ENCODE measurements around the gene CD5L. TPM values are rescaled to one million over a fixed set of nuclear protein-coding genes. Genes with fewer than 3 reads are reported as not detected.
A peak's percentile ranks its signal among the peaks of the same experiment; 100 is the strongest.

The CD5L gene
- total and polyA plus RNA-seq, 8 donors = 0.17 to 0.23 TPM; not detected in 6

DNA sequence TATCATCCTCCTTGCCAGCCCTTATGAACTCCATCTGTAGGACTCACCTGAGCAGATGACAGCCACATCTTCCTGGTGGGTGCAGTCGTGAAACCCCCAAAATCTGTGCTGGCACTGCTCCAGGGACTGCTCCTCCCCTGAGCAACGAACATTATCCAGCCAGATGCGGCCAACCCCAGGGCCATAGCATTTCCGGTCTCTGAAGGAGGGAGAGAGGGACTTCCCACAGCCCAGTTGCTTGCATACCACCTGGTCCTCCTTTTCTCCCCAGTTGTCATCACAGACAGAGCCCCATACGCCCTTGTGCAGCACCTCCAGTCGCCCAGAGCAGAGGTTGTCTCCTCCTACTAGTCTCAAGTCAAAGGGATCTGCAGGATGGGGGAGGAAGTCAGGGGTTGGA lies 8.5 kb downstream of the CD5L start:
- no peak overlapping the region for H3K27ac ChIP-seq
- H3K27me3 ChIP-seq = no peaks in the 10 kb centered on the region
- H3K9me3 ChIP-seq = no peaks in the 10 kb centered on the region
- no peak for ATAC-seq
- intact Hi-C loops (cut with DNase I) = no loop called here
- peak in 1 of 6 donors; percentile 21 for DNase-seq
- TF ChIP-seq, protein P1, sequence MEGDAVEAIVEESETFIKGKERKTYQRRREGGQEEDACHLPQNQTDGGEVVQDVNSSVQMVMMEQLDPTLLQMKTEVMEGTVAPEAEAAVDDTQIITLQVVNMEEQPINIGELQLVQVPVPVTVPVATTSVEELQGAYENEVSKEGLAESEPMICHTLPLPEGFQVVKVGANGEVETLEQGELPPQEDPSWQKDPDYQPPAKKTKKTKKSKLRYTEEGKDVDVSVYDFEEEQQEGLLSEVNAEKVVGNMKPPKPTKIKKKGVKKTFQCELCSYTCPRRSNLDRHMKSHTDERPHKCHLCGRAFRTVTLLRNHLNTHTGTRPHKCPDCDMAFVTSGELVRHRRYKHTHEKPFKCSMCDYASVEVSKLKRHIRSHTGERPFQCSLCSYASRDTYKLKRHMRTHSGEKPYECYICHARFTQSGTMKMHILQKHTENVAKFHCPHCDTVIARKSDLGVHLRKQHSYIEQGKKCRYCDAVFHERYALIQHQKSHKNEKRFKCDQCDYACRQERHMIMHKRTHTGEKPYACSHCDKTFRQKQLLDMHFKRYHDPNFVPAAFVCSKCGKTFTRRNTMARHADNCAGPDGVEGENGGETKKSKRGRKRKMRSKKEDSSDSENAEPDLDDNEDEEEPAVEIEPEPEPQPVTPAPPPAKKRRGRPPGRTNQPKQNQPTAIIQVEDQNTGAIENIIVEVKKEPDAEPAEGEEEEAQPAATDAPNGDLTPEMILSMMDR (IDR thresholded peaks at IDR 0.05) = no peak
- no peaks in the 10 kb centered on the region for H3K36me3 ChIP-seq
- H3K4me3 ChIP-seq = no peak overlapping the region
- FAIRE-seq = no peak
- H3K4me1 ChIP-seq = no peaks in the 10 kb centered on the region
- 62 to 74% methylated on average over 6 of the region's 6 CpGs for WGBS, 2 donors

DNA sequence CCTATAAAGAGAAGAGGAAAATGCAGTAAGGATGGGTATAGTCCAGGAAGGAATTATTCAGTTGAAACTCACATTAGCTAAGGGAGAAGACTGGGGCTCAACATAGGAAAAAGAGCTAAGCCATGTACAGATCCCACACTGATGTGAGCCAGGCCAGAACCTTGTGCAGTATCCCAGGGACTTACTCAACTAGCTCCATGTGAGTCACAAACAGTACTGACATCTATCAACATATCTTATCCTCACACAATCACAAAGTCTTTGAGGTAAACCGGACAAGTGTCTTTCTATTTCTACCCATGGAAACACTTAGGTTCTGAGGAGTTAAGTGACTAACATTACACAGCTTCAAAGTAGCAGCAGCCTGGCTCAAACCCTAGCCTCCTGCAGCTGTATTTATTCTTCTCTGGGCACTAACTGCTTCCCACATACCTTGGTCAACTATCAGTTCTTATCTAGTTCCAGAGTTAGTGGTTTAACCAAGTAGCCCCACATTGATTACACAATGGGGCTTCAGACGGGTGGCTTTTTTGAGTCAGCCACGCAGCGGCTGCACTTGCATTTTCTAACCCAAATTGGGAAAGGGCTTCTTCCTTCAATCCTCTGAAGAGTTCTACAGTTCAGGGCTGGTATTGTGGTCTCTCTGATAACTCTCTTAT lies 9.5 kb downstream of the CD5L start:
- no peak for FAIRE-seq

DNA sequence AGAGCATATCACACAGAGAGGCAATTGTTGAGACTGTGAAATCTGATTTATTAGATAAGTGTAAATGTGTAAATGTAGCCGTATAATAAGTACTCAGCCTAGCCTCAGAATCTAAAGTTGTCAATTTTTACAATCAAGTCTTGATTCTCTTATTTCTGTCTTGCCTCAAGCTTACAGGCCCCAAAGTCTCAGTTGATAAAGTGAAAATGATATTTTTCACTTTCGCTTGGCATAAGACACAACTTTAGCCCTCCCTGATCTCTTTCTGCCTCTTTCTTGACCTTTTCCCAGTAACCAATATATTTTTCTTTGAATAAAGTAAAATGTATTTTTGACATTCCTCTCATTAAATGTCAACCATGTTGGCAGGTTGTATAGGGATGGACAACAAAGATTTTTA lies 10.7 kb downstream of the CD5L start:
- Histone ChIP-seq H3K4me1 (no peaks in the 10 kb centered on the region), H3K36me3 (no peaks in the 10 kb centered on the region), H3K27me3 (no peaks in the 10 kb centered on the region), H3K27ac (no peak overlapping the region), H3K4me3 (no peak overlapping the region), H3K9me3 (no peaks in the 10 kb centered on the region)
- WGBS, 2 donors = 63 to 75% methylated on average over 2 of the region's 2 CpGs
- ATAC-seq (no peak), FAIRE-seq (no peak), DNase-seq (no peak)
- TF ChIP-seq, protein P1 (IDR thresholded peaks at IDR 0.05) = no peak
- intact Hi-C loops (cut with DNase I) = no loop called here

More for the DNA sequence above, 9.5 kb downstream of the CD5L start:
- intact Hi-C loops (cut with DNase I) = no loop called here
- no peak overlapping the region for H3K4me3 ChIP-seq
- WGBS, 2 donors = 20 to 21% methylated on average over 4 of the region's 4 CpGs
- H3K4me1 ChIP-seq = no peaks in the 10 kb centered on the region
- ATAC-seq = no peak
- TF ChIP-seq, protein P1 (IDR thresholded peaks at IDR 0.05) = no peak
- H3K36me3 ChIP-seq = no peaks in the 10 kb centered on the region
- H3K27me3 ChIP-seq = no peaks in the 10 kb centered on the region
- no peaks in the 10 kb centered on the region for H3K9me3 ChIP-seq
- no peak overlapping the region for H3K27ac ChIP-seq
- no peak for DNase-seq

DNA sequence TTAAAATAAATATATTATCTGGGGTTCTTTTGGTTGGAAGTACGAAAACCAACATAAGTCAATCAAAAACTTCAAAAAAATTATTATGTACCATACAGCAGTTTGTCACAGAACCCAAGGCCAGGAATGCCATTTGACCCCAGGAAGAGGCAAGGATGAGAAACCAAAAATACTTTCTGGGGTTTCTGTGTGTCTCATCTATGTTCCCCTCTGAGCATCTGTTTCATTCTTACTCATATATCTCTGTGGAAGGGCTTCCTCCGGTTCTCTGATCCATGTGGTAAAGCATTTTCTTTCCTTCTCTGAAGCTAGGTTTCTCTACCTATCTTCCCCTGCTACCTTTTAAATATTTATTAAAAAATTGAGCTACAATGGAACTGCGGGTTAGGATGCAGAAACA lies 11.9 kb downstream of the CD5L start:
- Histone ChIP-seq H3K9me3 (no peaks in the 10 kb centered on the region), H3K4me1 (no peaks in the 10 kb centered on the region), H3K27me3 (no peaks in the 10 kb centered on the region), H3K4me3 (no peak overlapping the region), H3K36me3 (no peaks in the 10 kb centered on the region), H3K27ac (no peak overlapping the region)
- FAIRE-seq = no peak
- ATAC-seq = no peak
- WGBS, 2 donors = 68 to 87% methylated on average over 3 of the region's 3 CpGs
- intact Hi-C loops (cut with DNase I) = no loop called here
- TF ChIP-seq, protein P1 (IDR thresholded peaks at IDR 0.05) = no peak
- no peak for DNase-seq

DNA sequence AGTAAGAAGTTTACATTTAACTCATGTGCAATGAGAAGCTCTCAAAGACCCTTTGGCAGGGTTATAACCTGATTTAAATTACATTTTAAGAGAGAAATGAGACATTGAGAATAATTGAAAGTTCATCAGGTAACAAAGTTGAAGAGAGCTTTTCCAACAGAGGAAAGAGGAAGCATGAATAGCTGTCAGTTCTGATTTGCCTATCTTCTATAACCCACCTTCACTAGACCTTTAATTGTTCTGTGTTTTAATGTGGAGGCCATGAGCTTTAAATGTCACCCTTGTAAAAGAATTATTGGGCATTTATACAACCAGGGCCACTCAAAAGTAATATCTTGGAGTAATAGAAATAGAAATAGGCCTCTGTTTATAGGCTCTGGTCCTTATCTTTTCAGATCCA lies 12.4 kb downstream of the CD5L start:
- intact Hi-C loops (cut with DNase I) = no loop called here
- DNase-seq = no peak
- no peaks in the 10 kb centered on the region for H3K9me3 ChIP-seq
- H3K27me3 ChIP-seq = no peaks in the 10 kb centered on the region
- no peak for FAIRE-seq
- no peaks in the 10 kb centered on the region for H3K36me3 ChIP-seq
- no peak overlapping the region for H3K27ac ChIP-seq
- no peak for ATAC-seq
- H3K4me3 ChIP-seq = no peak overlapping the region
- no peaks in the 10 kb centered on the region for H3K4me1 ChIP-seq
- TF ChIP-seq, protein P1 (IDR thresholded peaks at IDR 0.05) = no peak

All from pancreas (tissue), 10 donors.